ENCODE measurements around the gene ADCY10. TPM values are rescaled to one million over a fixed set of nuclear protein-coding genes. Genes with fewer than 3 reads are reported as not detected.
"Not testable (repeated sequence)": the region's sequence is repeated elsewhere in the genome, so short reads cannot be mapped to it uniquely, and the experiment has no call there.

Gene ADCY10
- total RNA-seq, 1 donor from 2014 or later = not detected

DNA sequence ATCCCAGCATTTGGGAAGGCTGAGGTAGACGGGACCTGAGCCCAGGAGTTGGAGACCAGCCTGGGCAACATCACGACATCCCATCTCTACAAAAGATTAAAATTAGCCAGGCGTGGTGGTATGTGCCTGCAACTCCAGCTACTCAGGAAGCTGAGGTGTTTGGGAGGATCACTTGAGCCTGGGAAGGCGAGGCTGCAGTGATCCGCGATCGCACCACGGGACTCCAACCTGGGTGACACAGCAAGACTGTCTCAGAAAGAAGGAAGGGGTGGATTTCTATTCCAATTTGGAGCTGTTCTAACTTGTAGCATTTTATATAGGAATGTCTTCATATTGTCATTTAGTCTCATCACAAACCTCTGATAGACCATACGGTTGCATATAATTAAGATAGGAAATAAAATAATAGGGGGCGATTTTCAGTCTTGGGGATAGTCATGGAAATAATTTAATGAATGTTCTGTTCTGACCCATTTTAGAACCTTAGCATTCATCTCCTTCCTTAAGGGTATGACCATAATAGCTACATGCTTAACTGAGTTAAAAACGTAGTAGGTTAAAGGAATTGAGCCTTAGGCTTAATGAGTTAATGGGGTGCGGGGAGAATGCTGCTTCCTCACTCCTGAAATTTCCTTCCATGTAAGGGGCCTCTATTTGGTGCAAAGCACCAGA lies 93.1 kb downstream of the ADCY10 start:
- H3K4me3 ChIP-seq (ENCODE audit: low read depth, low read length) = peak overlapping the region; percentile 47
- no peak for DNase-seq (ENCODE audit: low read depth)

DNA sequence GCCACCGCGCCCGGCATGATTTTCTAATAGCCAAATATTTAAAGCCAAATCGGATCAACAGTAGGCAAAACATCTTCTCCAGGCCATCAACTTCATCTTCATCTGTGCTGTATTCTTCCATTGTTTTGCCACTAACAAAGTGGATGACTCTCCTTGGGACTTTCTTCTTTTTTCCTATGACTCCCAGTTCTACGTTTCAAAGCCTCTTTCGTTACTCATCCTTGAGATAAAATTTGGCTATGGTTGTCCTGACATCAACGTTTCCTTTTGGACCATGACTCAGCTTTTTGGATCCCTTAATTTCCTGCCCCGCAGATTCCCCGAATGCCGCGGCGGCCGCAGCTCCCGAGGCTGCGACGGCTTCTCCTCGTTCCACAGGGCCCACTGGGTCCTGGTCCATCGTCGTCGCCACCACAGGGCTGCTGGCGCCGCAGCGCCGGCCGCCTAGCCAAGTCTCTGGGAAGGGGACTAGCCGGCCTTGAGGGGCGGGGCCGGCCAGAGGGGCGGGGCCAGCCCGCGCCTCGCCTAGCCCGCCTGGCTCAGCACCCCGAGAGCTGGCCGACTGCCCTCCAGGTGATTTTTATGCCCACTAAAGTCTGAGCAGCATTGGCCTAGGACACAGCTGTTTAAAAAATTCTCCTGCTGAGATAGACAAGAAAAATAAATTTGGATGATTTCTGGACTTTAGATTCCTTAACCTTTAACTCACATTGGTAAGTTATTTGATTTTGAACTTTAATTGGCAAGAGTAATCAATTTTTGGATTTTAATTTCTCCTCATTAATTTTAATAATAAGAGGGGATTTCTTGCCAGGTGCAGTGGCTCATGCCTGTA lies 93.9 kb downstream of the ADCY10 start:
- no peak for DNase-seq (ENCODE audit: low read depth)
- TF ChIP-seq, protein P1, sequence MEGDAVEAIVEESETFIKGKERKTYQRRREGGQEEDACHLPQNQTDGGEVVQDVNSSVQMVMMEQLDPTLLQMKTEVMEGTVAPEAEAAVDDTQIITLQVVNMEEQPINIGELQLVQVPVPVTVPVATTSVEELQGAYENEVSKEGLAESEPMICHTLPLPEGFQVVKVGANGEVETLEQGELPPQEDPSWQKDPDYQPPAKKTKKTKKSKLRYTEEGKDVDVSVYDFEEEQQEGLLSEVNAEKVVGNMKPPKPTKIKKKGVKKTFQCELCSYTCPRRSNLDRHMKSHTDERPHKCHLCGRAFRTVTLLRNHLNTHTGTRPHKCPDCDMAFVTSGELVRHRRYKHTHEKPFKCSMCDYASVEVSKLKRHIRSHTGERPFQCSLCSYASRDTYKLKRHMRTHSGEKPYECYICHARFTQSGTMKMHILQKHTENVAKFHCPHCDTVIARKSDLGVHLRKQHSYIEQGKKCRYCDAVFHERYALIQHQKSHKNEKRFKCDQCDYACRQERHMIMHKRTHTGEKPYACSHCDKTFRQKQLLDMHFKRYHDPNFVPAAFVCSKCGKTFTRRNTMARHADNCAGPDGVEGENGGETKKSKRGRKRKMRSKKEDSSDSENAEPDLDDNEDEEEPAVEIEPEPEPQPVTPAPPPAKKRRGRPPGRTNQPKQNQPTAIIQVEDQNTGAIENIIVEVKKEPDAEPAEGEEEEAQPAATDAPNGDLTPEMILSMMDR (conservative IDR thresholded peaks at IDR 0.05; ENCODE audit: low read depth, low read length) = no peak
- peak overlapping the region; percentile 47 for H3K4me3 ChIP-seq (ENCODE audit: low read depth, low read length)

More for the DNA sequence above, 93.1 kb downstream of the ADCY10 start:
- TF ChIP-seq, protein P1 (conservative IDR thresholded peaks at IDR 0.05; ENCODE audit: low read depth, low read length) = no peak

DNA sequence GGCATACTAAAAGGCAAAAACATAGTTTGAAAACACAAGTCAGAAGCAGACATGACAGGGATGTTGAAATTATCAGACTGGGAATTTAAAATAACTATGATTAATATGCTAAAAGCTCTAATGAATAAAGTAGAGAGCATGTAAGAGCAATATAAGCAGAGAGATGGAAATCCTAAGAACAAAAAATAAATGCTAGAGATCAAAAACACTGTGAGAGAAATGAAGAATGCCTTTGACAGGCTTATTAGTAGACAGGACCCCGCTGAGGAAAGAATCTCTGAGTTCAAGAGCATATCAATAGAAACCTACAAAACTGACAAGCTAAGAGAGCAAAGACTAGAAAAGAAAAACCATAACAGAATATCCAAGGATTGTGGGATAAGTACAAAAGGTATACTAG lies 98.3 kb downstream of the ADCY10 start:
- TF ChIP-seq, protein P1 (conservative IDR thresholded peaks at IDR 0.05; ENCODE audit: low read depth, low read length) = no peak
- no peak for DNase-seq (ENCODE audit: low read depth)
- H3K4me3 ChIP-seq (ENCODE audit: low read depth, low read length) = no peak overlapping the region

DNA sequence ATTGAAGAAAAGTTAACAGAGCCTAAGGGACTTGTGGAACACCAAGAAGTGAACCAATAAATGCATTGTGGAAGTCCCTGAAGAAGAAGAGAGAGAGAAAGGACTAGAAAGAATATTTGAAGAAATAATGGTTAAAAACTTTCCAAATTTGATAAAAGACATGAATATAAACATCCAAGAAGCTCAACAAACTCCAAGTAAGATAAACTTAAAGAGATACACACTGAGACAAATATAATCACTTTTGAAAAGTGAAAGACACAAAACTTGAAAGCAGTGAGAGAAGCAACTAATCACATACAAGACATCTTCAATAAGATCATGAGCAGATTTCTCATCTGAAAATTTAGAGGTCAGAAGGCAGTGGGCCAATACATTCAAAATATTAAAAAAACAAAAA lies 101.0 kb downstream of the ADCY10 start:
- H3K4me3 ChIP-seq (ENCODE audit: low read depth, low read length) = no peak overlapping the region
- TF ChIP-seq, protein P1 (conservative IDR thresholded peaks at IDR 0.05; ENCODE audit: low read depth, low read length) = no peak
- DNase-seq (ENCODE audit: low read depth) = no peak

DNA sequence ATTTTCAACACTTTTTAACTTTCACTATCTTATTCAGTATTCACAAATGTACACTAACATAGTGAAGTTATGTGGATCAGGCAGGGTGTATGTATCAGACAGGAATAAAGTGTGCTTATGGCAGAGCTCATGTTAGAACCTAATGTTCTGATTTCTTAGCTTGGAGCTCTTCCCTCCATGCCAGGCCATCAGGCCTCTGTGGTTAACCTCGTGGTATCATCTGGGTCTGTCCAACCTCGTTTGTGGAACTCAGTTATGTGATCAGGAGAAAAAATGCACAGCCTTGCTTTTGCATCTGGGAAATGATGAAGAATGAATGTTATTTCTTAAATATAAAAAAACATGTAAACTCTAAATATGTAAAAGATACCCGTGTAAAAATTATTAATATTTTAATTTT lies 105.2 kb downstream of the ADCY10 start:
- DNase-seq (ENCODE audit: low read depth) = no peak
- H3K4me3 ChIP-seq (ENCODE audit: low read depth, low read length) = no peak overlapping the region
- TF ChIP-seq, protein P1 (conservative IDR thresholded peaks at IDR 0.05; ENCODE audit: low read depth, low read length) = no peak

DNA sequence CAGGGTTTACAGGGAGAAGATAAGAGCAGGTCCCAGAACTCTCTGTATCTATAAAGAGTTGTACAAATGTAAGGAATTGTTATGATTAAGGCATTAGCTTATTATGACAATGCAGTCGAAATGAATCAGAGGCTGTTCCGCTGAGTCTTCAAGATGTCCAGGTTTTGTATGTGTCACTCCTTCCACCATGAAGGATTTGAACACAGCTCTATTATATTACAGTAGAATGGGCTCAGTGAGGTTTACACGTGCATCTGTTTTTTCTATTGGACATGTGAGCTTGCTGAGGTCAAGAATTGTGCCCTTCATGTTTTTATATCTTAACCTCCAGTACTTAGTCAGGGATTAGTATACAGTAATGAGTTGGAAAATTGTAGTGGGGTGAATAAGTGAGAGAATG lies 105.8 kb downstream of the ADCY10 start:
- H3K4me3 ChIP-seq (ENCODE audit: low read depth, low read length) = no peak overlapping the region
- no peak for DNase-seq (ENCODE audit: low read depth)
- TF ChIP-seq, protein P1 (conservative IDR thresholded peaks at IDR 0.05; ENCODE audit: low read depth, low read length) = no peak

DNA sequence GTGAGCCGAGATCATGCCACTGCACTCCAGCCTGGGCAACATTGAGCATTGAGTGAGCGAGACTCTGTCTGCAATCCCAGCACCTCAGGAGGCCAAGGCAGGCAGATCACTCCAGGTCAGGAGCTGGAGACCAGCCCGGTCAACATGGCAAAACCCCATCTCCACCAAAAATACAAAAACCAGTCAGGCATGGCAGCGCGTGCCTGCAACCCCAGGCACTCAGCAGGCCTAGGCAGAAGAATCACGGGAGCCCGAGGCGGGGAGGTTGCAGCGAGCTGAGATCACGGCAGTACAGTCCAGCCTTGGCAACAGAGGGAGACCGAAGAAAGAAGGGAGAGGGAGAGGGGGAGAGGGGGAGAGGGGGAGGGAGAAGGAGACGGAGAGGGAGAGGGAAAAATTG lies 107.3 kb downstream of the ADCY10 start:
- DNase-seq (ENCODE audit: low read depth); H3K4me3 ChIP-seq (ENCODE audit: low read depth, low read length): not testable (repeated sequence)

DNA sequence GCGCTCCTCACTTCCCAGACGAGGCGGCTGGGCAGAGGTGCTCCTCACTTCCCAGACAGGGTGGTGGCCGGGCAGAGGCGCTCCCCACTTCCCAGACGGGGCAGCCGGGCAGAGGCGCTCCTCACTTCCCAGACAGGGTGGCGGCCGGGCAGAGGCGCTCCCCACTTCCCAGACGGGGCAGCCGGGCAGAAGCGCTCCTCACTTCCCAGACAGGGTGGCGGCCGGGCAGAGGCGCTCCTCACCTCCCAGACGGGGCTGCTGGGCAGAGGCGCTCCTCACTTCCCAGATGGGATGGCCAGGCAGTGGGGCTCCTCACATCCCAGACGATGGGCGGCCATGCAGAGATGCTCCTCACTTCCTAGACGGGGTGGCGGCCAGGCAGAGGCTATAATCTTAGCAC lies 107.7 kb downstream of the ADCY10 start:
- not testable (repeated sequence) for H3K4me3 ChIP-seq (ENCODE audit: low read depth, low read length); DNase-seq (ENCODE audit: low read depth)

All from epithelial cell of proximal tubule (primary cell).